HEK293 (cell line): ENCODE results near the gene PDE3A.
A peak's percentile ranks its signal among the peaks of the same experiment; 100 is the strongest.

Experiments used
- CTCF ChIA-PET: fragments of 350-600 bp; formaldehyde crosslinking; extraction: SDS; loops from one replicate; lab custom pipeline; 2021; ENCODE audit warnings: antibody characterized with exemption; lab: Yijun Ruan, JAX
- POLR2A ChIA-PET: fragments of 300-600 bp; formaldehyde crosslinking; extraction: SDS; loops from one replicate; lab custom pipeline; 2020; ENCODE audit warnings: antibody characterized with exemption, inconsistent platforms; lab: Yijun Ruan, JAX
- H3K27ac ChIP-seq: fragments of 200-500 bp; sonication (Bioruptor generic); 2 replicates; pipeline ENCODE4 v1.5.1; 2014; ENCODE audit warnings: low read depth, low read length, control low read depth, inconsistent platforms; ENCODE audit errors: extremely low read depth
- H3K36me3 ChIP-seq, 2 experiments: fragments of 200-500 bp in 1 of 2; sonication (Bioruptor generic) in 1 of 2; 1 replicate in 1 of 2; 2 replicates in 1 of 2; pipeline ENCODE4 v1.5.1; 2014 to 2017; ENCODE audit warnings: inconsistent platforms in 2 of 2, low read length in 2 of 2; ENCODE audit not compliant: control insufficient read depth in 2 of 2, insufficient read depth in 1 of 2
- H3K4me1 ChIP-seq: fragments of 200-500 bp; sonication (Bioruptor generic); 2 replicates; pipeline ENCODE4 v1.5.1; 2014; ENCODE audit warnings: mild to moderate bottlenecking, low read length, inconsistent platforms; ENCODE audit not compliant: control insufficient read depth, insufficient read depth
- H3K4me3 ChIP-seq: 2 replicates; pipeline ENCODE4 v1.5.1; 2011; ENCODE audit warnings: low read depth, mild to moderate bottlenecking, control low read depth, low read length, moderate library complexity
- H3K9me3 ChIP-seq: fragments of 200-500 bp; sonication (Bioruptor generic); 2 replicates; pipeline ENCODE4 v1.5.1; 2014; ENCODE audit warnings: low read depth, low read length, inconsistent platforms; ENCODE audit not compliant: control insufficient read depth, insufficient read depth
- GLIS2 ChIP-seq: fragments of 450-650 bp; formaldehyde crosslinking; IDR thresholded peaks from 2 replicates; pipeline ENCODE4 v1.5.1; 2016; ENCODE audit warnings: missing biosample characterization, missing genetic modification characterization
- KLF16 ChIP-seq: fragments of 450-650 bp; formaldehyde crosslinking; IDR thresholded peaks from 2 replicates; pipeline ENCODE4 v1.5.1; 2017; ENCODE audit warnings: missing biosample characterization, missing genetic modification characterization
- OVOL3 ChIP-seq: fragments of 450-650 bp; formaldehyde crosslinking; IDR thresholded peaks from 2 replicates; pipeline ENCODE4 v1.5.1; 2016; ENCODE audit warnings: missing biosample characterization, missing genetic modification characterization
- SETDB1 ChIP-seq: IDR thresholded peaks from one replicate; pipeline ENCODE4 v1.6.1; 2017; ENCODE audit warnings: mild to moderate bottlenecking, low read length, moderate library complexity, mixed read lengths; ENCODE audit not compliant: insufficient read length
- SP2 ChIP-seq: fragments of 450-650 bp; formaldehyde crosslinking; IDR thresholded peaks from 2 replicates; pipeline ENCODE4 v1.5.1; 2016; ENCODE audit warnings: missing biosample characterization, missing genetic modification characterization
- SP3 ChIP-seq: fragments of 450-650 bp; formaldehyde crosslinking; IDR thresholded peaks from 2 replicates; pipeline ENCODE4 v1.5.1; 2016; ENCODE audit warnings: missing biosample characterization, missing genetic modification characterization
- TSHZ1 ChIP-seq: fragments of 450-650 bp; formaldehyde crosslinking; IDR thresholded peaks from 2 replicates; pipeline ENCODE4 v1.5.1; 2016; ENCODE audit warnings: missing biosample characterization, missing genetic modification characterization, borderline replicate concordance
- ZBTB20 ChIP-seq: fragments of 450-650 bp; formaldehyde crosslinking; IDR thresholded peaks from 2 replicates; pipeline ENCODE4 v1.5.1; 2016; ENCODE audit warnings: missing biosample characterization, missing genetic modification characterization
- ZBTB26 ChIP-seq: fragments of 450-650 bp; formaldehyde crosslinking; optimal IDR thresholded peaks from 2 replicates; pipeline ENCODE3; 2016; ENCODE audit warnings: missing biosample characterization, mild to moderate bottlenecking, missing genetic modification characterization
- ZBTB7A ChIP-seq: fragments of 450-650 bp; formaldehyde crosslinking; IDR thresholded peaks from 2 replicates; pipeline ENCODE4 v1.5.1; 2016; ENCODE audit warnings: low read depth, missing biosample characterization, missing genetic modification characterization
- ZFP41 ChIP-seq: fragments of 450-650 bp; formaldehyde crosslinking; IDR thresholded peaks from 2 replicates; pipeline ENCODE4 v1.5.1; 2016; ENCODE audit warnings: missing biosample characterization, missing genetic modification characterization, borderline replicate concordance
- ZNF121 ChIP-seq: fragments of 450-650 bp; formaldehyde crosslinking; IDR thresholded peaks from 2 replicates; pipeline ENCODE4 v1.5.1; 2016; ENCODE audit warnings: missing biosample characterization, missing genetic modification characterization
- ZNF335 ChIP-seq: fragments of 450-650 bp; formaldehyde crosslinking; conservative IDR thresholded peaks from 2 replicates; pipeline ENCODE4 v1.5.1; 2016; ENCODE audit warnings: missing biosample characterization, missing genetic modification characterization
- ZNF341 ChIP-seq: fragments of 450-650 bp; formaldehyde crosslinking; IDR thresholded peaks from 2 replicates; pipeline ENCODE4; 2016; ENCODE audit warnings: low read depth, missing biosample characterization, missing genetic modification characterization
- ZNF423 ChIP-seq: fragments of 450-650 bp; formaldehyde crosslinking; IDR thresholded peaks from 2 replicates; pipeline ENCODE4 v1.5.1; 2016; ENCODE audit warnings: missing biosample characterization, missing genetic modification characterization
- ZNF514 ChIP-seq: fragments of 450-650 bp; formaldehyde crosslinking; IDR thresholded peaks from 2 replicates; pipeline ENCODE4 v1.5.1; 2016; ENCODE audit warnings: missing biosample characterization, missing genetic modification characterization
- ZNF521 ChIP-seq: fragments of 450-650 bp; formaldehyde crosslinking; IDR thresholded peaks from 2 replicates; pipeline ENCODE4 v1.5.1; 2017; ENCODE audit warnings: missing biosample characterization, mild to moderate bottlenecking, missing genetic modification characterization
- ZNF529 ChIP-seq: fragments of 450-650 bp; formaldehyde crosslinking; IDR thresholded peaks from 2 replicates; pipeline ENCODE4 v1.5.1; 2017; ENCODE audit warnings: missing genetic modification characterization, missing biosample characterization; ENCODE audit not compliant: insufficient replicate concordance
- ZNF560 ChIP-seq: fragments of 450-650 bp; formaldehyde crosslinking; IDR thresholded peaks from 2 replicates; pipeline ENCODE4 v1.5.1; 2017; ENCODE audit warnings: missing biosample characterization, missing genetic modification characterization, borderline replicate concordance
- ZNF610 ChIP-seq: fragments of 450-650 bp; formaldehyde crosslinking; IDR thresholded peaks from 2 replicates; pipeline ENCODE4 v1.5.1; 2016; ENCODE audit warnings: missing biosample characterization, missing genetic modification characterization, borderline replicate concordance
- ZNF777 ChIP-seq: fragments of 450-650 bp; formaldehyde crosslinking; IDR thresholded peaks from 2 replicates; pipeline ENCODE4 v1.5.1; 2017; ENCODE audit warnings: missing biosample characterization, missing genetic modification characterization, borderline replicate concordance
- ZNF791 ChIP-seq: fragments of 450-650 bp; formaldehyde crosslinking; IDR thresholded peaks from 2 replicates; pipeline ENCODE4 v1.5.1; 2016; ENCODE audit warnings: missing biosample characterization, missing genetic modification characterization
- TF ChIP-seq, protein P1 (sequence below): fragments of 450-650 bp; formaldehyde crosslinking; IDR thresholded peaks from 2 replicates; pipeline ENCODE4 v1.5.0; 2017; ENCODE audit warnings: missing biosample characterization, missing genetic modification characterization, borderline replicate concordance
- TF ChIP-seq, protein P2 (sequence below): fragments of 450-650 bp; formaldehyde crosslinking; IDR thresholded peaks from 2 replicates; pipeline ENCODE4 v1.5.1; 2016; ENCODE audit warnings: missing biosample characterization, missing genetic modification characterization
- TF ChIP-seq, protein P3 (sequence below): fragments of 450-650 bp; formaldehyde crosslinking; IDR thresholded peaks from 2 replicates; pipeline ENCODE4 v1.5.1; 2016; ENCODE audit warnings: missing biosample characterization, missing genetic modification characterization

Gene PDE3A

DNA sequence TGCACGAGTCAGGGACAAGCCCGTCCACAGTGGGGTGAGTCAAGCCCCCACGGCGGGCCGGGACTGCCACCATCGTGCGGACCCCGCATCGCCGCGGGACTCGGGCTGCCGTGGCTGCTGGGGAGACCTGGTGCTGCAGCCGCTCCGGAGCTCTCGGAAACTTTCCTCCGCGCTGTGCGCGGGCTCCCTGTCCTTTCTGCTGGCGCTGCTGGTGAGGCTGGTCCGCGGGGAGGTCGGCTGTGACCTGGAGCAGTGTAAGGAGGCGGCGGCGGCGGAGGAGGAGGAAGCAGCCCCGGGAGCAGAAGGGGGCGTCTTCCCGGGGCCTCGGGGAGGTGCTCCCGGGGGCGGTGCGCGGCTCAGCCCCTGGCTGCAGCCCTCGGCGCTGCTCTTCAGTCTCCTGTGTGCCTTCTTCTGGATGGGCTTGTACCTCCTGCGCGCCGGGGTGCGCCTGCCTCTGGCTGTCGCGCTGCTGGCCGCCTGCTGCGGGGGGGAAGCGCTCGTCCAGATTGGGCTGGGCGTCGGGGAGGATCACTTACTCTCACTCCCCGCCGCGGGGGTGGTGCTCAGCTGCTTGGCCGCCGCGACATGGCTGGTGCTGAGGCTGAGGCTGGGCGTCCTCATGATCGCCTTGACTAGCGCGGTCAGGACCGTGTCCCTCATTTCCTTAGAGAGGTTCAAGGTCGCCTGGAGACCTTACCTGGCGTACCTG is 1.1 kb downstream of the PDE3A start (continued):
- TF ChIP-seq, protein P1, sequence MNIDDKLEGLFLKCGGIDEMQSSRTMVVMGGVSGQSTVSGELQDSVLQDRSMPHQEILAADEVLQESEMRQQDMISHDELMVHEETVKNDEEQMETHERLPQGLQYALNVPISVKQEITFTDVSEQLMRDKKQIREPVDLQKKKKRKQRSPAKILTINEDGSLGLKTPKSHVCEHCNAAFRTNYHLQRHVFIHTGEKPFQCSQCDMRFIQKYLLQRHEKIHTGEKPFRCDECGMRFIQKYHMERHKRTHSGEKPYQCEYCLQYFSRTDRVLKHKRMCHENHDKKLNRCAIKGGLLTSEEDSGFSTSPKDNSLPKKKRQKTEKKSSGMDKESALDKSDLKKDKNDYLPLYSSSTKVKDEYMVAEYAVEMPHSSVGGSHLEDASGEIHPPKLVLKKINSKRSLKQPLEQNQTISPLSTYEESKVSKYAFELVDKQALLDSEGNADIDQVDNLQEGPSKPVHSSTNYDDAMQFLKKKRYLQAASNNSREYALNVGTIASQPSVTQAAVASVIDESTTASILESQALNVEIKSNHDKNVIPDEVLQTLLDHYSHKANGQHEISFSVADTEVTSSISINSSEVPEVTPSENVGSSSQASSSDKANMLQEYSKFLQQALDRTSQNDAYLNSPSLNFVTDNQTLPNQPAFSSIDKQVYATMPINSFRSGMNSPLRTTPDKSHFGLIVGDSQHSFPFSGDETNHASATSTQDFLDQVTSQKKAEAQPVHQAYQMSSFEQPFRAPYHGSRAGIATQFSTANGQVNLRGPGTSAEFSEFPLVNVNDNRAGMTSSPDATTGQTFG (tag by site-specific recombination) = no peak
- TF ChIP-seq ZNF791 (tag by site-specific recombination) (no peak), ZNF335 (tag by site-specific recombination) (peak; percentile 65), ZNF521 (no peak), GLIS2 (peak; percentile 84; the same call in 1 of the 2 replicates), ZNF529 (tag by site-specific recombination) (no peak), SP2 (tag by site-specific recombination) (peak; percentile 64), SETDB1 (no peak), ZNF341 (tag by site-specific recombination) (peak; percentile 89), ZBTB26 (tag by site-specific recombination) (peak; percentile 70), KLF16 (tag by site-specific recombination) (peak; percentile 43; the same call in 1 of the 2 replicates), ZBTB20 (tag by site-specific recombination) (peak; percentile 62; the same call in 1 of the 2 replicates), ZBTB7A (tag by site-specific recombination) (no peak), ZNF777 (tag by site-specific recombination) (peak; percentile 25; the same call in 1 of the 2 replicates)
- TF ChIP-seq, protein P2, sequence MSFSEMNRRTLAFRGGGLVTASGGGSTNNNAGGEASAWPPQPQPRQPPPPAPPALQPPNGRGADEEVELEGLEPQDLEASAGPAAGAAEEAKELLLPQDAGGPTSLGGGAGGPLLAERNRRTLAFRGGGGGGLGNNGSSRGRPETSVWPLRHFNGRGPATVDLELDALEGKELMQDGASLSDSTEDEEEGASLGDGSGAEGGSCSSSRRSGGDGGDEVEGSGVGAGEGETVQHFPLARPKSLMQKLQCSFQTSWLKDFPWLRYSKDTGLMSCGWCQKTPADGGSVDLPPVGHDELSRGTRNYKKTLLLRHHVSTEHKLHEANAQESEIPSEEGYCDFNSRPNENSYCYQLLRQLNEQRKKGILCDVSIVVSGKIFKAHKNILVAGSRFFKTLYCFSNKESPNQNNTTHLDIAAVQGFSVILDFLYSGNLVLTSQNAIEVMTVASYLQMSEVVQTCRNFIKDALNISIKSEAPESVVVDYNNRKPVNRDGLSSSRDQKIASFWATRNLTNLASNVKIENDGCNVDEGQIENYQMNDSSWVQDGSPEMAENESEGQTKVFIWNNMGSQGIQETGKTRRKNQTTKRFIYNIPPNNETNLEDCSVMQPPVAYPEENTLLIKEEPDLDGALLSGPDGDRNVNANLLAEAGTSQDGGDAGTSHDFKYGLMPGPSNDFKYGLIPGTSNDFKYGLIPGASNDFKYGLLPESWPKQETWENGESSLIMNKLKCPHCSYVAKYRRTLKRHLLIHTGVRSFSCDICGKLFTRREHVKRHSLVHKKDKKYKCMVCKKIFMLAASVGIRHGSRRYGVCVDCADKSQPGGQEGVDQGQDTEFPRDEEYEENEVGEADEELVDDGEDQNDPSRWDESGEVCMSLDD (tag by site-specific recombination) = 0 out of 2 replicates have a peak, but pooled peaks have one; percentile 33
- TF ChIP-seq, protein P3, sequence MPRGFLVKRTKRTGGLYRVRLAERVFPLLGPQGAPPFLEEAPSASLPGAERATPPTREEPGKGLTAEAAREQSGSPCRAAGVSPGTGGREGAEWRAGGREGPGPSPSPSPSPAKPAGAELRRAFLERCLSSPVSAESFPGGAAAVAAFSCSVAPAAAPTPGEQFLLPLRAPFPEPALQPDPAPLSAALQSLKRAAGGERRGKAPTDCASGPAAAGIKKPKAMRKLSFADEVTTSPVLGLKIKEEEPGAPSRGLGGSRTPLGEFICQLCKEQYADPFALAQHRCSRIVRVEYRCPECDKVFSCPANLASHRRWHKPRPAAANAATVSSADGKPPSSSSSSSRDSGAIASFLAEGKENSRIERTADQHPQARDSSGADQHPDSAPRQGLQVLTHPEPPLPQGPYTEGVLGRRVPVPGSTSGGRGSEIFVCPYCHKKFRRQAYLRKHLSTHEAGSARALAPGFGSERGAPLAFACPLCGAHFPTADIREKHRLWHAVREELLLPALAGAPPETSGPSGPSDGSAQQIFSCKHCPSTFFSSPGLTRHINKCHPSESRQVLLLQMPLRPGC (tag by site-specific recombination) = no peak

- no peaks in the 10 kb centered on the region for H3K9me3 ChIP-seq
- H3K36me3 ChIP-seq = no peaks in the 10 kb centered on the region
- peak overlapping the region; percentile 55 for H3K4me3 ChIP-seq
- ChIA-PET CTCF (interaction anchor here (1.0 kb wide), 1 partner anchor 46 kb away, joined by 4 read pairs; no protein-coding TSS in a partner anchor), POLR2A (interaction anchor here (0.8 kb wide), 1 partner anchor 1554 kb away, joined by 4 read pairs; no protein-coding TSS in a partner anchor)
- no peak overlapping the region for H3K27ac ChIP-seq
- H3K4me1 ChIP-seq = no peaks in the 10 kb centered on the region; the same call in 1 of the 2 replicates
- TF ChIP-seq ZFP41 (tag by site-specific recombination) (no peak), ZNF423 (no peak), ZNF514 (no peak), ZNF121 (no peak), SP3 (tag by site-specific recombination) (no peak), ZNF610 (tag by site-specific recombination) (no peak), ZBTB20 (tag by site-specific recombination) (no peak), ZNF560 (tag by site-specific recombination) (no peak), TSHZ1 (tag by site-specific recombination) (no peak), OVOL3 (tag by site-specific recombination) (no peak)
Observed at GRCh38 chr12:20370014-20370386, 1.7 kb downstream of the PDE3A start.
